GM19438 (cell line): ENCODE results near the gene RMI2.

Source experiments
- ATAC-seq: cut with Tn5 transposase; IDR thresholded peaks from one replicate; pipeline ENCODE4 v1.9.1; 2021; ENCODE audit warnings: low read depth; ENCODE audit not compliant: unreplicated experiment

Gene RMI2

GRCh38 chr16:11309895-11310633 is 35.2 kb upstream of the RMI2 start:
- ATAC-seq = no peak

- no peak for ATAC-seq
These were observed 34.7 kb upstream of the RMI2 start for GRCh38 chr16:11310634-11310977.

- peak; percentile 33 for ATAC-seq
These were observed 34.2 kb upstream of the RMI2 start for GRCh38 chr16:11310997-11311561.

GRCh38 chr16:11312718-11313492 is 32.4 kb upstream of the RMI2 start:
- ATAC-seq = no peak

GRCh38 chr16:11313493-11314308 is 31.6 kb upstream of the RMI2 start:
- no peak for ATAC-seq

- ATAC-seq = no peak
These were observed 30.9 kb upstream of the RMI2 start for GRCh38 chr16:11314309-11314894.

GRCh38 chr16:11315510-11315909 is 29.7 kb upstream of the RMI2 start:
- ATAC-seq = no peak

- ATAC-seq = no peak
These were observed 28.8 kb upstream of the RMI2 start for GRCh38 chr16:11316331-11317015.

- no peak for ATAC-seq
These were observed 26.4 kb upstream of the RMI2 start for GRCh38 chr16:11318817-11319216.

GRCh38 chr16:11319529-11320146 is 25.6 kb upstream of the RMI2 start:
- ATAC-seq = no peak

GRCh38 chr16:11320170-11320569 is 25.1 kb upstream of the RMI2 start:
- no peak for ATAC-seq

- ATAC-seq = no peak
These were observed 23.6 kb upstream of the RMI2 start for GRCh38 chr16:11321662-11322061.

- no peak for ATAC-seq
These were observed 22.4 kb upstream of the RMI2 start for GRCh38 chr16:11322823-11323222.

GRCh38 chr16:11323551-11324336 is 21.5 kb upstream of the RMI2 start:
- ATAC-seq = no peak

GRCh38 chr16:11325404-11326083 is 19.7 kb upstream of the RMI2 start:
- no peak for ATAC-seq

- ATAC-seq = no peak
These were observed 19.0 kb upstream of the RMI2 start for GRCh38 chr16:11326084-11326736.

- no peak for ATAC-seq
These were observed 18.5 kb upstream of the RMI2 start for GRCh38 chr16:11326737-11327276.
